ENCODE data around the gene COL15A1.
"Not testable (repeated sequence)": the region's sequence is repeated elsewhere in the genome, so short reads cannot be mapped to it uniquely, and the experiment has no call there.

Gene COL15A1

DNA sequence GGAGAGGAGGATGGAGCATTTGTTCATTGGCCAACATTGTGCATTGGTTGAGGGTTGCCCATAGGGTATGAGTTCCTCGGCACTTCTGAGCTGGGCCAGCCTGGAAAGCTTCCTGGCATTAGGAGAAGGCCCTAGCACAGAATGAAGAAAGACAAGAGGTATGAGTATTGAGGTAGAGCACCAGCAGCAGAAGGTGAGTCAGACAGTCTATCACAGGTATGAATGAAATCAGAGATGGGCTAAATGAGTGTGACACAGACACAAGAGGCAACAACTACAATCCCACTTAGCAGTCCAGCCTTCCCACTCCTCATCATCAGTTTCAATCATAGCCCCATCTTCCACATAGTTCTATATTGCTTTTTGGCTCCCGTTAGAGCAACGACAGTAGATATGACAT is 135.8 kb downstream of the COL15A1 start:
- no peak for DNase-seq (ENCODE audit: low spot score)

DNA sequence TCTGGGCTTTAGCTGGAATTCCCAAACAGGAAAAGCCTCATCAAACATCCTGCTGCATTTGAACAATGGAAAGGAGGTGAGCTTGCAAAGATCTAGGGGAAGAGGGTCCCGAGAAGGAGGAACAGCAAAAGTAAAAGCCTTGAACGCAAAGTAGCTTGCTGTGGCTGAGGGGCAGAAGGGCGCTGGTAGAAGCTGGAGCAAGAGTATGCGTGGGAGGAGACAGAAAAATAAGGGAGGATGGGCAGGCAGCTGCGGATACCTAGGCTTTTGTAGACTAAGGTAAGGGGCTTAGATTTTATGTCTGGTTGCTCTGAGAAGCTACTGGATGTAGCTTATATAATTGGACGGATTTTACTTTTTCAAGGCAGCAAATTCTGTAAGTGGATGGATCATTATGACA is 139.3 kb downstream of the COL15A1 start:
- no peak for DNase-seq (ENCODE audit: low spot score)

DNA sequence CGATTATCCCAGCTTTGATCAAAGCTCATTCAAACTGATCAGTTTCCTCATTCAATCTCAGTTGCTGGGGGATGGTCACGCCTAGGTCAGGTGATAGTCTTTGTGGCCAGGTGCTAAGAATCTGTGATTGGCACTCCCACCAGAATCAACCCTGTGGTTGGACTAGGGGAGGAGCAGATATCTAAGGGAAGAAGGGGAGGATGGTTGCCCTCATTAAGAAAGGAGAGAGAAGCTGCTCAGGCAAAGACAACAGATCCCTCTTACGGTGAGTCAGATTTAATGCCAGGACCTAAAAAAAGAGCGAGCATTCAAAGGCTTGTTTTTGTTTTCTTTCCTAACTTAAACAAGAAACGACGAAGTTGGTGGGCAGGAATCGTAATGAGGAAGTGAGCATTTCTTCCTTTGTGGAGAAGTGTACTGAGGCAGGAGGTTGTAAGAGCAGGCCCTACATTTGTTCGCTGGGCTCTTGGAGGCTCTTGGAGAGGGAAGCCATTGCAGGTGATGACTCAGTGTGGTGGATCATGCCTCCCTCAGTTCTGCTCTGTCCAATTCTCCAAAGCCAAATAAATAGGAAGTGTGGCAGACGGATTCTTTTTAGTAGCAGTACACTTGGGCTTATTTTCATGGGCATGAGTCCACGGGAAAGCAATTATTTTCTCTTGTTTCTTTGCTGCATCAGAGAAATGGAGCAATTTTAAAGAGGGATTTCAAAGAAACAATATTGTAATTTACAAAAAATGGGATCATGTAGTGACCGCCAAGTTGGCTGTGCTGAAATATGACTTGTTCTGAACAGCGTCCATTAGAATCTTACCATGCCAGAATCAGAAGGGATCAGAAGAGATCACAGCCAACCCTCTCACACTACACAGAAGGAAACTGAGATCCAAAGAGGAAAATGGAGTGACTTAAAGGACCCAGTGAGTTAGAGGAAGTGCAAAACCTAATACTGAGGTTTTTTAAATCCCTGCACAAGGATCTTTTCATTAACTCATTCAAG is 142.5 kb downstream of the COL15A1 start:
- peak; percentile 81 for DNase-seq (ENCODE audit: low spot score)

DNA sequence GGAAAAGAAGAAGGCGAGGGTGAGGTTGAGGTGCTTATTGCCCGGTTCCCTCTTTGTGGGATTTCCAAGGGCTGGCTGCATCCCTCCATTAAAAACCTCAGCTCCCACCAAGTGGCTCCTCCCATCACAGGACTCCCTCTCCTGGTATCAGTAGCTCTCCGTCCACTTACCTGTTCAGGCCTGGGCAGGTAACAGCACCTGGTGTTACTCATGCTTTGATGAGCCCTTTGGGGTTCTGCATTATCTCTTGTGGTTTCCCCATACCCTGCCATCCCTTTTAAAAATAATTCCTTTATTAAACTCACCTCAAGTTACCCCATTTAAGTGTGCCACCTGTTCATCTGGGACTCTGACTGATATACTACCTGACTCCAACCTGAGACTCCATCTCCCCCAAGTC is 143.8 kb downstream of the COL15A1 start:
- no peak for DNase-seq (ENCODE audit: low spot score)

DNA sequence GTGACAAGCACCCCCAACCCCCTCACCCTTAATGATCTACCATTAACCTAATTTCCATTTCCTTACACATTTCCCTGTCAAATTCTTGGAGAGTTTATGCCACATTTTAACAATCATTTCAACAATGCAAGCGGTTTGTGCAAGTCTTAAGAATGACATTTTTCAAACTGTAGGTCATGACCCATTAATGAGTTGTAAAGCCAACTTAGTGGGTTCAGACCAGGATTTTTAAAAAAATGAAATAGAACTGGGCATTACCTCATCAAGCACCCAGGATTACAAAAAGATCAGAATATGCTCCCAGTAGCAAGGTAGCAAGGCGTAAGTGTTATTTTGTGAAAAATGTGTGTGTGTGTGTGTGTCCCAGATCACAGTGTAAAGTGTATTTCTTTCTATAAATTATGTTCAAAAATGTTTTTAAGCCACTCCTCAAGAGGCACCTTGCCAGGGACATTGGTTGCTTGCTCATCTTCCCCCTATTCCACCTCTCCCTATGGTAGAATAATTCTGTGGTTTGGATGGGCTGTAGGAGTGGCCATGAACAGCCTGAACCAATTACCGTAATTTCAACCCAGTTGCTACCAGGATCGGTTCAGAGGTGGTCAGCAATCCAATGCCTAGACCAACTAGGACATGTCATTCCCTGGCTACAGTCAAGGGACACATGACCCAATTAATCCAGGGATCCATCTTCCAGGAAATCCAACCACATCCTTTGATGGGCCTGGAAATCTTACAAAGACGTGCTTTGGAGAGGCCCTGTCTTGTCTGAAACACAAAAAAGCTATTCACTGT is 146.8 kb downstream of the COL15A1 start:
- peak; percentile 54 for DNase-seq (ENCODE audit: low spot score)

DNA sequence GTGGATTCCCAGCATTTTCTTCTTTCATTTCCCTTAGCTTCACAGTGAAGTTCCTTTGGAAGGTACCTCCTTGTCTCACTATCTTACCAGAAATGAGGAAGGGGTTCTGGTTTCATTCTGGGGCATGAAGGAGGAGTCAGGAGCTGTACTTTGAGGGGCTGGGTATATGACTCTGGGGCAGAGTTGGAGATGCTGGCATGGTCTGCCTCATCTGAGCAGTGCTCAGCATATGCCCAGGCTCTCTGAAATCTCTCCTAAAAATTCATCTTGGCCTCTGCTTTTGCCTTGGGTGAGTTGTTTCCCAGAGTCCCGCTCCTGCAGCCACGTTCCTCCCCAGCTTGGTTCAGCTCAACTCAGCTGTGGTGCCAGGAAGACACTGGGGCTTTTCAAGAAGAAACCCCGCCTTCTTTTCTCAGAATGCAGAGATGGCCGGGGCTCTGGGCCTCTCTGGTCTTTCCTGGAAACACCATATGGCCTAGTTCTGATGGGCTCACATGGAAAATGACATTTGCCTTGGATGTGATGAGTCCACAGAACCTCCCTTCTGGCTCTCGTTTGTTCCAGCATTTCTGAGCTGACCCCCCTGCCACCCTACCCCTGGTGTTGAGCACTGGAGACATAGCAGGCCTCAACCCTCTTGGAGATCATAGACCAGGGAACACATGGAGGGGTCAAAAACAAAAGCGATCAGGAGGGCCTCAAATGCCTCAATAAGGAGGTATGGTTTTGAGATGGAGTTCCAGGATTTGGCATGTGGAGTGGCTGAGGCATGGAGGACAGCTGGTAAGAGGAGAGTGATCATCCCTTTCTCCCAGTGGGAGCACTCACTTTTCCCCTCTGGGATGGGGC is 149.2 kb downstream of the COL15A1 start:
- no peak for DNase-seq (ENCODE audit: low spot score)

- DNase-seq (ENCODE audit: low spot score) = no peak
Observed at GRCh38 chr9:99093492-99093791, 149.7 kb downstream of the COL15A1 start.

DNA sequence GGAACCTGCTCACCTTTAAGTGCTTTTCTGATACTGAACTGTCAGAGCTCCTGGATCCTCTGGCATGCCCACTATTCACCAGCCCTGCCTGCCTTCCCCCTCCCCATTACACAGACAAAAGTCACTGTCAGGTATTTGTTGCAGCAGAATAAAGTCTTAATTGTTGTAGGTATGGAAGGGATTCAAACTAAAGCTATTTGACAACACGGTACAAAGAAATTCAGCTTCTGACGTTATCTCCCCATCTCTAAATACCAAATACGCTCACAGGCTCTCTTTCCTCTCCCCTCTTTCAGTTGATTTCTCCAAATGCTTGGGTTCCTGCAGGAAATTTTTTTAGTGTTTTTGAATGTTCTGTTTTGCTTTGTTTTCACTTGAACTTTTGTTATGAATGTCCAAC is 151.9 kb downstream of the COL15A1 start:
- DNase-seq (ENCODE audit: low spot score) = no peak

DNA sequence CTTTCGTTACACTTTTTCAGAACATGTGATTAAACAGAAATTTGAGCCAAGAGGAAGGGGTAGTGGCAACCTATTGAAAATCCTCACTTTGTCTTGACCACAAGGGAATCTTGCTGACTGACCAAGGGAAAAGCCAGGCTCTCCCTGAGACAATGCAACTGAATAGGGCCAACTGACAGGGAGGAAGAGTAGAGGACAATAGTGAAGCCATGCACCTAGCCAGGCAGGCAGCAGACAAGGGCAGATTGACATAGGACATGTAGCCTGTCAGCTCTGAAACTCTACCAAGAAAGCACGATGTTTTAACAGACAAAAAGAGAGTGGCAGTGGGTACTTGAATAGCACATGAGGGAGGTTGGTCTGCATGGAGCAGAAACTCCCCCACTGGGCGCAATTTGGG is 152.7 kb downstream of the COL15A1 start:
- DNase-seq (ENCODE audit: low spot score) = no peak

DNA sequence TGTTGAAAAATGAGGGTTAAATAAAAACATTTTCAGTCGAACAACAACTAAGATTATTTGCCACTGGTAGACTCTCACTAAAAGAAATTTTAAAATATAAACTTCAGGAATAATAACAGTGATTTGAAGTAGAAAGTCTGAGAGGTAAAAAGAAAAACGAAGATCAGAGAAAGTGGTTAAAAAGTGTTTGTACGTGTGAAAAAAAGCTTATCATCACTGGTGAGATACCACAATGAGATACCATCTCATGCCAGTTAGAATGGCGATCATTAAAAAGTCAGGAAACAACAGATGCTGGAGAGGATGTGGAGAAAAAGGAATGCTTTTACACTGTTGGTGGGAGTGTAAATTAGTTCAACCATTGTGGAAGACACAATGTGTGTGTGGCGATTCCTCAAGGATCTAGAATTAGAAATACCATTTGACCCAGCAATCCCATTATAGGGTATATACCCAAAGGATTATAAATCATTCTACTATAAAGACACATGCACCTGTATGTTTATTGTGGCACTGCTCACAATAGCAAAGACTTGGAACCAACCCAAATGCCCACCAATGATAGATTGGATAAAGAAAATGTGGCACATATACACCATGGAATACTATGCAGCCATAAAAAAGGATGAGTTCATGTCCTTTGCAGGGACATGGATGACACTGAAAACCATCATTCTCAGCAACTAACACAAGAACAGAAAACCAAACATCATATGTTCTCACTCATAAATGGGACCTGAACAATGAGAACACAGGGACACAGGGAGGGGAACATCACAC is 156.3 kb downstream of the COL15A1 start:
- DNase-seq (ENCODE audit: low spot score) = not testable (repeated sequence)

DNA sequence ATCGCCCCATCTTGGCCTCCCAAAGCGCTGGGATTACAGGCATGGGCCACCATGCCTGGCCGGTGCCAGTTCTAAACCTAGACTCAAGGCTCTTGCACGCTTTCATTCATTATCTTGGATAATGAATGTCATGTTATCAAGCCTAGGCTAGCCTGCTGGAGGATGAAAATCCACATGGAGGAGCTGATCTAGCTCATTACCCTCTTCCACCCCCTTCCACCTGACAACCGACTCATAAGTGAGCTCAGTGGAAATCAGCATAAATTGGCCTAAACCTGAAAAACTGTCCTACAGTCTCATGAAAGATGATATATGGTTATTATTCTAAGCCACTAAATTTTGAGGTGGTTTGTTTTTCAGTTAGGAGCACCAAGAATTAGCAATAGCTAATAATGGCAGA is 157.6 kb downstream of the COL15A1 start:
- no peak for DNase-seq (ENCODE audit: low spot score)

DNA sequence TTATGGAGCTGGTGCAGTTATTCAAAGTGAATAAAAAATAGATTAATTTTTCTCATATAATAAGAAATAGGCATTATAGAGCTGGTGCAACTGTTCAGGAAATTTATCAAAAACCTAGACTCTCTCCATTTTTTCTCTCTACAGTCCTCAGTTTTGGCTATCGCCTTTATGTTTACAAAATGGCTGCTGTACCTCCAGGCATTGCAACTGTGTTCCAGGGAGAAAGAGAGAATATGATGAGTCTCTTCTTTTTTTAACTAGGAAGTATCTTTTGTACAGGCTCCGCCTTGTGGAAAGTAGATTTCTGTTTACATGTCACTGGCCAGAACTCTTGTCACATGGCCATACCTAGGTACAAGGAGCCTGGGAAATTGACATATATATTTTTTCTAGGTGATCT is 158.1 kb downstream of the COL15A1 start:
- no peak for DNase-seq (ENCODE audit: low spot score)

- DNase-seq (ENCODE audit: low spot score) = no peak
Observed at GRCh38 chr9:99103054-99103895, 159.6 kb downstream of the COL15A1 start.

- DNase-seq (ENCODE audit: low spot score) = peak; percentile 74
Observed at GRCh38 chr9:99103901-99104458, 160.3 kb downstream of the COL15A1 start.

DNA sequence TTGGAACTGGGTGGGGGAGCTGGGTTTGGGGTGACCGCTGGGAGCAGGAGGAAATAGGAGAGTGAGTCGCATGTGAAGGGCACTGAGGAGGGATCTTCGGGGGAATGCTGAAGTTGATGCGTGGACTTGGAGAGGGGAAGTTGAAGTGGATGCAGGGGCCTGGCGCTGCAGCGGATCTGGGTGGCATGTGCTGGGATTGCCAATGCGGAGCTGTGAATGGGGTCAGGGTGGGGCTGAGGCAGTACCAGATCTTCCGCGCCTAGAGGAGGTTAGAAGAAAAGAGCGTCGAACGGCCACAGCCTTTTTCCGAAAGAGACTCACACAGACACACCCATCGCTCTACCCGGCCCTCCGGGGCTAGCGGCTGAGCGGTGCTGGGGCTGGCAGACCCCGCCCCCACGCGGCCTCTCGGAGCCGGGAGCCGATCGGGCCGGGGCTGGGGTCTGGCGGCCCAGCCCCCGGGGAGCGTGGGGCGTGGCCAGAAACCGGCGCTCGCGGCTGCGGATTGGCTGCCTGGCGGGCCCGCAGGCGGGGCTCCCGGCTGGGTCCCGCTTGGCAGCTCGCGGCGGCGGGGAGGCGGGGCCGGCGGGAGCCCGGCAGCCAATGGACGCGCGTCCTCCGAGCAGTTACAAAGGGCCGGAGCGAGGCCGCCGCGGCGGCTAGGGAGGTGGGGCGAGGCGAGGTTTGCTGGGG is 160.9 kb downstream of the COL15A1 start, which contains the start of gene TGFBR1:
Gene TGFBR1, plus strand, starts transcription at position 655 of the 693 bp plus-strand sequence. CDS start 93 bp downstream, outside the sequence.
- peak; percentile 99 for DNase-seq (ENCODE audit: low spot score)

GRCh38 chr9:99105152-99106043 is 161.7 kb downstream of the COL15A1 start:
- peak; percentile 94 for DNase-seq (ENCODE audit: low spot score)

DNA sequence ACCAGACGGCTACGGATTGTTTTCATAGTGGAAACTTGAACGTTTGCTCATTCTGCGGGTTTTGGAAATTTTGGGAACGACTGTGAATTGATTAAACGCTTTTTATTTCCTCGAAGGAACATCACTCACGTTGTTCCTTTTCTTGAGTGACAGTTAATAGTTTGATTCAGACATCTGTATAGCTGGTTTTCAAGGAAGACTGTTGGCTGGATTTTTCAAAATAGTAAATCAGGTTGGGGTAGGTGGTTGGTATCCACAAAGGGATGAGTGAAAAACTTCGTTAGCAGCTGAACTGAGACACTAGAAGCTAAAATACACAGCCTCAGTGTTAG is 162.3 kb downstream of the COL15A1 start:
- no peak for DNase-seq (ENCODE audit: low spot score)

GRCh38 chr9:99107421-99107820 is 163.7 kb downstream of the COL15A1 start:
- no peak for DNase-seq (ENCODE audit: low spot score)

- DNase-seq (ENCODE audit: low spot score) = no peak
Observed at GRCh38 chr9:99108131-99108530, 164.4 kb downstream of the COL15A1 start.

All from GM03348 (cell line).